SK-N-SH treated with all-trans-retinoic acid at 6 μM for 48 hours (cell line): ENCODE results near the gene MCM8.

ENCODE experiments used
- BACH2 ChIP-seq: fragments of 250-450 bp; sonication (Bioruptor Pico); IDR thresholded peaks from 2 replicates; pipeline ENCODE4 v1.9.0; 2021; ENCODE audit warnings: mild to moderate bottlenecking, borderline replicate concordance
- GLIS3 ChIP-seq: fragments of 250-450 bp; sonication (Bioruptor Pico); IDR thresholded peaks from 2 replicates; pipeline ENCODE4 v1.5.0; 2020; ENCODE audit warnings: mild to moderate bottlenecking, moderate library complexity
- ISL1 ChIP-seq: fragments of 250-450 bp; sonication (Bioruptor Pico); IDR thresholded peaks from 2 replicates; pipeline ENCODE4 v2.1.2; 2022; ENCODE audit warnings: mild to moderate bottlenecking, moderate library complexity
- OSR1 ChIP-seq: fragments of 250-450 bp; sonication (Bioruptor Pico); IDR thresholded peaks from 2 replicates; pipeline ENCODE4 v1.8.0; 2022; ENCODE audit warnings: moderate library complexity, mild to moderate bottlenecking, inconsistent platforms
- TCF4 ChIP-seq: fragments of 250-450 bp; sonication (Bioruptor Pico); IDR thresholded peaks from 2 replicates; pipeline ENCODE4 v1.8.0; 2021; ENCODE audit warnings: mild to moderate bottlenecking, moderate library complexity, borderline replicate concordance
- ZFP30 ChIP-seq: fragments of 450-650 bp; formaldehyde crosslinking; IDR thresholded peaks from 2 replicates; pipeline ENCODE4 v1.5.0; 2022; ENCODE audit warnings: mild to moderate bottlenecking, moderate library complexity
- ZNF565 ChIP-seq: fragments of 450-650 bp; formaldehyde crosslinking; conservative IDR thresholded peaks from 2 replicates; pipeline ENCODE4 v1.5.0; 2020; ENCODE audit warnings: low read depth, mild to moderate bottlenecking, moderate library complexity
- TF ChIP-seq, protein P1 (sequence below): fragments of 250-450 bp; sonication (Bioruptor Pico); IDR thresholded peaks from 2 replicates; pipeline ENCODE4 v1.8.0; 2021; ENCODE audit warnings: low read depth, mild to moderate bottlenecking, moderate library complexity, borderline replicate concordance
- TF ChIP-seq, protein P2 (sequence below): fragments of 250-450 bp; sonication (Bioruptor Pico); IDR thresholded peaks from 2 replicates; pipeline ENCODE4 v1.8.0; 2020; ENCODE audit warnings: mild to moderate bottlenecking, moderate library complexity, borderline replicate concordance
- TF ChIP-seq, protein P3 (sequence below): fragments of 250-450 bp; sonication (Bioruptor Pico); IDR thresholded peaks from 2 replicates; pipeline ENCODE4 v1.5.1; 2020; ENCODE audit warnings: low read depth, mild to moderate bottlenecking, moderate library complexity
- TF ChIP-seq, protein P4 (sequence below): fragments of 250-450 bp; sonication (Bioruptor Pico); IDR thresholded peaks from 2 replicates; pipeline ENCODE4 v1.5.1; 2021; ENCODE audit warnings: mild to moderate bottlenecking, moderate library complexity
- TF ChIP-seq, protein P5 (sequence below): fragments of 250-450 bp; sonication (Bioruptor Pico); IDR thresholded peaks from 2 replicates; pipeline ENCODE4 v1.5.0; 2020; ENCODE audit warnings: mild to moderate bottlenecking, moderate library complexity

DNA sequence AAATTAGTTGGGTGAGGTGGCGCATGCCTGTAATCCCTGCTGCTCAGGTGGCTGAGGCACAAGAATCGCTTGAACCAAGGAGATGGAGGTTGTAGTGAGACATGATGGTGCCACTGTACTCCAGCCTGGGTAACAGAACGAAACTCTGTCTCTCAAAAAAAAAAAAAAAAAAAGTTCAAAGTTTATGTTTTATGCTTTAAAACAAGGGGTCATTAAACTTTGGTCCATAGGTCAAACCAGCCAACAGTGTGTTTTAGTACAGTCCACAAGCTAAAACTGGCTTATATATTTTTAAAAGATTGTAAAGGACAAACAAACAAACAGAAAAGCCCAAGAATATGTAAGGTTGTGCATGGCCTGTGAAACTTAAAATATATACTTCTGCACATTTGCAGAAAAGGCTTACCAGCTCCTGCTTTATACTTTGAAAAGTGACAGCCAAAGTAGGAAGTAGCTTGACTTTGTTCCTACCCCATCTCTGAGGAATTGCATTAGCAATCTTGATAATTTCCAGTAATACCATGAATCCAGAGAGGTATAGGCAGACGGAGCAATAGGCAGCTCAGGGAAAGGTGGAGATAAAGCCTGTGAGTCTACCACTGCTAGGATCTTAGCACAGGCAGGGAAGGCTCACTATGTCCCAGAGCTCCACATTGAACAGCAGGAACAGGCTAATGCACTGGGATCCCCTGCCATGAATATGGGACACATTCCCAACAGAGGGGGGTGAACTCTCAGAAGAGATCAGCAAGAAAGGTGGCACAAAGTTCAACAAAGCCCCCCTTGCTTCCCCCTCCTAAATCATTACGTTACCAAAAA lies 30.5 kb downstream of the MCM8 start:
- TF ChIP-seq ZNF565 (no peak), ISL1 (CRISPR knock-in tag) (no peak), TCF4 (CRISPR knock-in tag) (no peak), GLIS3 (CRISPR knock-in tag) (no peak), BACH2 (CRISPR knock-in tag) (no peak), ZFP30 (CRISPR knock-in tag) (no peak), OSR1 (CRISPR knock-in tag) (no peak)
- TF ChIP-seq, protein P1, sequence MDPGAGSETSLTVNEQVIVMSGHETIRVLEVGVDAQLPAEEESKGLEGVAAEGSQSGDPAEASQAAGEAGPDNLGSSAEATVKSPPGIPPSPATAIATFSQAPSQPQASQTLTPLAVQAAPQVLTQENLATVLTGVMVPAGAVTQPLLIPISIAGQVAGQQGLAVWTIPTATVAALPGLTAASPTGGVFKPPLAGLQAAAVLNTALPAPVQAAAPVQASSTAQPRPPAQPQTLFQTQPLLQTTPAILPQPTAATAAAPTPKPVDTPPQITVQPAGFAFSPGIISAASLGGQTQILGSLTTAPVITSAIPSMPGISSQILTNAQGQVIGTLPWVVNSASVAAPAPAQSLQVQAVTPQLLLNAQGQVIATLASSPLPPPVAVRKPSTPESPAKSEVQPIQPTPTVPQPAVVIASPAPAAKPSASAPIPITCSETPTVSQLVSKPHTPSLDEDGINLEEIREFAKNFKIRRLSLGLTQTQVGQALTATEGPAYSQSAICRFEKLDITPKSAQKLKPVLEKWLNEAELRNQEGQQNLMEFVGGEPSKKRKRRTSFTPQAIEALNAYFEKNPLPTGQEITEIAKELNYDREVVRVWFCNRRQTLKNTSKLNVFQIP (CRISPR knock-in tag): no peak
- TF ChIP-seq, protein P2, sequence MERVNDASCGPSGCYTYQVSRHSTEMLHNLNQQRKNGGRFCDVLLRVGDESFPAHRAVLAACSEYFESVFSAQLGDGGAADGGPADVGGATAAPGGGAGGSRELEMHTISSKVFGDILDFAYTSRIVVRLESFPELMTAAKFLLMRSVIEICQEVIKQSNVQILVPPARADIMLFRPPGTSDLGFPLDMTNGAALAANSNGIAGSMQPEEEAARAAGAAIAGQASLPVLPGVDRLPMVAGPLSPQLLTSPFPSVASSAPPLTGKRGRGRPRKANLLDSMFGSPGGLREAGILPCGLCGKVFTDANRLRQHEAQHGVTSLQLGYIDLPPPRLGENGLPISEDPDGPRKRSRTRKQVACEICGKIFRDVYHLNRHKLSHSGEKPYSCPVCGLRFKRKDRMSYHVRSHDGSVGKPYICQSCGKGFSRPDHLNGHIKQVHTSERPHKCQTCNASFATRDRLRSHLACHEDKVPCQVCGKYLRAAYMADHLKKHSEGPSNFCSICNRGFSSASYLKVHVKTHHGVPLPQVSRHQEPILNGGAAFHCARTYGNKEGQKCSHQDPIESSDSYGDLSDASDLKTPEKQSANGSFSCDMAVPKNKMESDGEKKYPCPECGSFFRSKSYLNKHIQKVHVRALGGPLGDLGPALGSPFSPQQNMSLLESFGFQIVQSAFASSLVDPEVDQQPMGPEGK: no peak
- TF ChIP-seq, protein P3, sequence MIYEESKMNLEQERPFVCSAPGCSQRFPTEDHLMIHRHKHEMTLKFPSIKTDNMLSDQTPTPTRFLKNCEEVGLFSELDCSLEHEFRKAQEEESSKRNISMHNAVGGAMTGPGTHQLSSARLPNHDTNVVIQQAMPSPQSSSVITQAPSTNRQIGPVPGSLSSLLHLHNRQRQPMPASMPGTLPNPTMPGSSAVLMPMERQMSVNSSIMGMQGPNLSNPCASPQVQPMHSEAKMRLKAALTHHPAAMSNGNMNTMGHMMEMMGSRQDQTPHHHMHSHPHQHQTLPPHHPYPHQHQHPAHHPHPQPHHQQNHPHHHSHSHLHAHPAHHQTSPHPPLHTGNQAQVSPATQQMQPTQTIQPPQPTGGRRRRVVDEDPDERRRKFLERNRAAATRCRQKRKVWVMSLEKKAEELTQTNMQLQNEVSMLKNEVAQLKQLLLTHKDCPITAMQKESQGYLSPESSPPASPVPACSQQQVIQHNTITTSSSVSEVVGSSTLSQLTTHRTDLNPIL: no peak
- TF ChIP-seq, protein P4, sequence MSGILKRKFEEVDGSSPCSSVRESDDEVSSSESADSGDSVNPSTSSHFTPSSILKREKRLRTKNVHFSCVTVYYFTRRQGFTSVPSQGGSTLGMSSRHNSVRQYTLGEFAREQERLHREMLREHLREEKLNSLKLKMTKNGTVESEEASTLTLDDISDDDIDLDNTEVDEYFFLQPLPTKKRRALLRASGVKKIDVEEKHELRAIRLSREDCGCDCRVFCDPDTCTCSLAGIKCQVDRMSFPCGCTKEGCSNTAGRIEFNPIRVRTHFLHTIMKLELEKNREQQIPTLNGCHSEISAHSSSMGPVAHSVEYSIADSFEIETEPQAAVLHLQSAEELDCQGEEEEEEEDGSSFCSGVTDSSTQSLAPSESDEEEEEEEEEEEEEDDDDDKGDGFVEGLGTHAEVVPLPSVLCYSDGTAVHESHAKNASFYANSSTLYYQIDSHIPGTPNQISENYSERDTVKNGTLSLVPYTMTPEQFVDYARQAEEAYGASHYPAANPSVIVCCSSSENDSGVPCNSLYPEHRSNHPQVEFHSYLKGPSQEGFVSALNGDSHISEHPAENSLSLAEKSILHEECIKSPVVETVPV (CRISPR knock-in tag): no peak
- TF ChIP-seq, protein P5, sequence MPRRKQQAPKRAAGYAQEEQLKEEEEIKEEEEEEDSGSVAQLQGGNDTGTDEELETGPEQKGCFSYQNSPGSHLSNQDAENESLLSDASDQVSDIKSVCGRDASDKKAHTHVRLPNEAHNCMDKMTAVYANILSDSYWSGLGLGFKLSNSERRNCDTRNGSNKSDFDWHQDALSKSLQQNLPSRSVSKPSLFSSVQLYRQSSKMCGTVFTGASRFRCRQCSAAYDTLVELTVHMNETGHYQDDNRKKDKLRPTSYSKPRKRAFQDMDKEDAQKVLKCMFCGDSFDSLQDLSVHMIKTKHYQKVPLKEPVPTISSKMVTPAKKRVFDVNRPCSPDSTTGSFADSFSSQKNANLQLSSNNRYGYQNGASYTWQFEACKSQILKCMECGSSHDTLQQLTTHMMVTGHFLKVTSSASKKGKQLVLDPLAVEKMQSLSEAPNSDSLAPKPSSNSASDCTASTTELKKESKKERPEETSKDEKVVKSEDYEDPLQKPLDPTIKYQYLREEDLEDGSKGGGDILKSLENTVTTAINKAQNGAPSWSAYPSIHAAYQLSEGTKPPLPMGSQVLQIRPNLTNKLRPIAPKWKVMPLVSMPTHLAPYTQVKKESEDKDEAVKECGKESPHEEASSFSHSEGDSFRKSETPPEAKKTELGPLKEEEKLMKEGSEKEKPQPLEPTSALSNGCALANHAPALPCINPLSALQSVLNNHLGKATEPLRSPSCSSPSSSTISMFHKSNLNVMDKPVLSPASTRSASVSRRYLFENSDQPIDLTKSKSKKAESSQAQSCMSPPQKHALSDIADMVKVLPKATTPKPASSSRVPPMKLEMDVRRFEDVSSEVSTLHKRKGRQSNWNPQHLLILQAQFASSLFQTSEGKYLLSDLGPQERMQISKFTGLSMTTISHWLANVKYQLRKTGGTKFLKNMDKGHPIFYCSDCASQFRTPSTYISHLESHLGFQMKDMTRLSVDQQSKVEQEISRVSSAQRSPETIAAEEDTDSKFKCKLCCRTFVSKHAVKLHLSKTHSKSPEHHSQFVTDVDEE: no peak
